ENCODE measurements around the gene MRPS18B.

MRPS18B gene

DNA sequence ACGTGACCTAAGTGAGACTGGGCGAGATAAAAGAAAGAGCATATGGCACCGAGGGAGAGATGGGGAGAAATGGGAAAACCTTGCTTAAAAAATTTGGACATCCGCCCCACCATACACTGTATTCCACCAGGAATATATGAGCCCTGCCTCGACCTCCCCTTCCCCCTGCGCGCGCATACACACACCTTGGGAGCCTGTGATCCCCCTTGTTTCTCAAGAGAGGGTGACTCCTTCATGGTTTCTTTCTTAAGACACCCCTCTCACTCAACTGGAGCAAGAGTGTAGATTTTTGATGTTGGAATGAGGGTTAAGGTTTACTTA lies 45.9 kb upstream of the MRPS18B start:
- H3K4me3 ChIP-seq (ENCODE audit: low read depth, low read length): peak overlapping the region; percentile 98
- TF ChIP-seq, protein P1, sequence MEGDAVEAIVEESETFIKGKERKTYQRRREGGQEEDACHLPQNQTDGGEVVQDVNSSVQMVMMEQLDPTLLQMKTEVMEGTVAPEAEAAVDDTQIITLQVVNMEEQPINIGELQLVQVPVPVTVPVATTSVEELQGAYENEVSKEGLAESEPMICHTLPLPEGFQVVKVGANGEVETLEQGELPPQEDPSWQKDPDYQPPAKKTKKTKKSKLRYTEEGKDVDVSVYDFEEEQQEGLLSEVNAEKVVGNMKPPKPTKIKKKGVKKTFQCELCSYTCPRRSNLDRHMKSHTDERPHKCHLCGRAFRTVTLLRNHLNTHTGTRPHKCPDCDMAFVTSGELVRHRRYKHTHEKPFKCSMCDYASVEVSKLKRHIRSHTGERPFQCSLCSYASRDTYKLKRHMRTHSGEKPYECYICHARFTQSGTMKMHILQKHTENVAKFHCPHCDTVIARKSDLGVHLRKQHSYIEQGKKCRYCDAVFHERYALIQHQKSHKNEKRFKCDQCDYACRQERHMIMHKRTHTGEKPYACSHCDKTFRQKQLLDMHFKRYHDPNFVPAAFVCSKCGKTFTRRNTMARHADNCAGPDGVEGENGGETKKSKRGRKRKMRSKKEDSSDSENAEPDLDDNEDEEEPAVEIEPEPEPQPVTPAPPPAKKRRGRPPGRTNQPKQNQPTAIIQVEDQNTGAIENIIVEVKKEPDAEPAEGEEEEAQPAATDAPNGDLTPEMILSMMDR (IDR thresholded peaks at IDR 0.05; ENCODE audit: insufficient read depth, low read length, missing control alignments): no peak
- no peak for DNase-seq (ENCODE audit: low read depth, low spot score)
- POLR2A ChIA-PET: interaction anchor here (0.8 to 1.0 kb wide), 3 partner anchors 10 to 25 kb away, joined by 3 read pairs; no protein-coding TSS in a partner anchor
- CTCF ChIA-PET: interaction anchor here (2.6 kb wide), 1 partner anchor 90 kb away, joined by 9 read pairs; no protein-coding TSS in a partner anchor

DNA sequence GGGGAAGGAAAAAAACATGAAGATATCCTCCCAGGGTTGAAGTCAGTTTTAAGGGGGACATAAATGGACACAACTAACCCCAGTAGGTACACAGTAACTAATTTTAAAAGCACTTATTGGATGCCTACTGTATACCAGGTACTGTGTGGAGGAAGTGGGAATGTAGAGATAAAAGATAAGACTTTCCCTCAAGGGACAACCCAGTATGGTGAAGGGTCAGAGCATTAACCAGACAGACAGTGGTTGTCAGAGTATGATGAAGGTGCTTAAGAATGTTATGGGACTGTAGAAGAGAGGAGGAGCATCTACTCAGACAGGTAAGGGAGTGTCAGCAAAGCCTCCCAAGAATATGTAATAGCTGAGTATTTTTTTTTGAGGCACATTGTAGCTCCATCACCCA lies 45.5 kb upstream of the MRPS18B start:
- peak overlapping the region; percentile 98 for H3K4me3 ChIP-seq (ENCODE audit: low read depth, low read length)
- DNase-seq (ENCODE audit: low read depth, low spot score): no peak
- ChIA-PET CTCF (interaction anchor here (0.6 kb wide), 1 partner anchor 89 kb away, joined by 3 read pairs; no protein-coding TSS in a partner anchor), POLR2A (no interaction called here)
- TF ChIP-seq, protein P1 (IDR thresholded peaks at IDR 0.05; ENCODE audit: insufficient read depth, low read length, missing control alignments): no peak

DNA sequence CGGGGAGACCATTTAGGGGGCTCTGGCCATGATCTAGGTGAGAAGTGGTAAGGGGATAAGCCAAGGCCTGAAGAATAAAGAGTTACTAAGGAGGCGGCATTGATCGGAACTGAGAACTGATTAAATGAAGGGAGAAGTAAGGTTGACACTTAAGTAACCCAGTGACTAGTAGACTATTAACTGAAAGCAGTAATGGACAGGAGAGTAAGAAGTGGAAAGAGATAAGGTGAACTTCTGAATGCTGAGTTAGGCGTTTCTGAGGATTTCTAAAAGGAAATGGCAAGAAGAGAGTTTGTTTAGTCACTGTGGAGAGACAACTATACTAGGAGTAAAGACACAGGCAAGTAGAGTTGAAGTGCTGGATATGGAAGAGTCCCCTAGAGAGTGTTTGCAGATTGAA lies 44.5 kb upstream of the MRPS18B start:
- no peak for DNase-seq (ENCODE audit: low read depth, low spot score)
- ChIA-PET CTCF (interaction anchor here (1.0 to 1.4 kb wide), 4 partner anchors 13 to 32 kb away, joined by 3 to 8 read pairs (median 6); no protein-coding TSS in a partner anchor), POLR2A (no interaction called here)
- H3K4me3 ChIP-seq (ENCODE audit: low read depth, low read length): no peak overlapping the region
- TF ChIP-seq, protein P1 (IDR thresholded peaks at IDR 0.05; ENCODE audit: insufficient read depth, low read length, missing control alignments): no peak

DNA sequence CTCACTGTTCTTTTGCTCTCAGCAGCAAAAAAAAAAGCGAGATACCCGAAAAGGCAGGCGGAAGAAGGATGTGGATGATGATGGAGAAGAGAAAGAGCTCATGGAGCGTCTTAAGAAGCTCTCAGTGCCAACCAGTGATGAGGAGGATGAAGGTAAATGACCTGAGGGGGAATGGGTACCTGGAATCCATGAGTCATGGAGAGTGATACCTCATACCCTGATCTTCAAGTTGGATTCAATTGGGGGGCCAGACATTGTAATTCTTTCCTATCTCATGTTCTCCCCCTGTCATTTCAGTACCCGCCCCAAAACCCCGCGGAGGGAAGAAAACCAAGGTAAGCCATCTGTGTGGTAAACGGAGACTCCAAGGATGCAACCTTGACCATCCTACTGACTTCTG lies 39.6 kb upstream of the MRPS18B start:
- POLR2A ChIA-PET: interaction anchor here (1.0 to 1.4 kb wide), 2 partner anchors 19 to 20 kb away, joined by 3 to 4 read pairs; no protein-coding TSS in a partner anchor

DNA sequence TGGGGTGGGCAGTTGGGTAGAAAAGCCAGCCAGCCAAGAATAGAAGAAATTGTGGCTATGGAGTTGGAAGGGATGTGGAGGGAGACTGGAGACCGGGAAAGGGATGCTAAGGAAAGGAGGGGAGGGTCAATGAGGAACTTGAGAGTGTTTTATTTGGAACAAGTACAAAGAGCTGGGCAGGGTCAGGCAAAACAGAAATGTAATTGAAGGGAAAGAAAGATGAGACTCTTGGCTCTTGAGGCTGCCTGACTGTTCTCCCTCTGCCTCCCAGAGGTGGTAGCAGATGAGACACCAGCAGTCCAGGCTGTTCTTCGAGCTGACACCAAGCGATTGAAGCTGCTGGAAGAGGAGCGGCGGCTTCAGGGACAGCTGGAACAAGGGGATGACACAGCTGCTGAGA lies 33.7 kb upstream of the MRPS18B start:
- DNase-seq (ENCODE audit: low read depth, low spot score): no peak
- TF ChIP-seq, protein P1 (IDR thresholded peaks at IDR 0.05; ENCODE audit: insufficient read depth, low read length, missing control alignments): no peak
- POLR2A ChIA-PET: interaction anchor here (1.1 kb wide), 1 partner anchor 29 kb away, joined by 3 read pairs; no protein-coding TSS in a partner anchor
- CTCF ChIA-PET: interaction anchor here (0.7 to 0.8 kb wide), 2 partner anchors 13 to 14 kb away, joined by 3 to 4 read pairs; no protein-coding TSS in a partner anchor
- no peak overlapping the region for H3K4me3 ChIP-seq (ENCODE audit: low read depth, low read length)

More for the DNA sequence above, 39.6 kb upstream of the MRPS18B start:
- no peak for DNase-seq (ENCODE audit: low read depth, low spot score)
- CTCF ChIA-PET: interaction anchor here (1.0 to 1.4 kb wide), 2 partner anchors 19 to 101 kb away, joined by 4 to 6 read pairs; no protein-coding TSS in a partner anchor
- TF ChIP-seq, protein P1 (IDR thresholded peaks at IDR 0.05; ENCODE audit: insufficient read depth, low read length, missing control alignments): no peak
- no peak overlapping the region for H3K4me3 ChIP-seq (ENCODE audit: low read depth, low read length)

DNA sequence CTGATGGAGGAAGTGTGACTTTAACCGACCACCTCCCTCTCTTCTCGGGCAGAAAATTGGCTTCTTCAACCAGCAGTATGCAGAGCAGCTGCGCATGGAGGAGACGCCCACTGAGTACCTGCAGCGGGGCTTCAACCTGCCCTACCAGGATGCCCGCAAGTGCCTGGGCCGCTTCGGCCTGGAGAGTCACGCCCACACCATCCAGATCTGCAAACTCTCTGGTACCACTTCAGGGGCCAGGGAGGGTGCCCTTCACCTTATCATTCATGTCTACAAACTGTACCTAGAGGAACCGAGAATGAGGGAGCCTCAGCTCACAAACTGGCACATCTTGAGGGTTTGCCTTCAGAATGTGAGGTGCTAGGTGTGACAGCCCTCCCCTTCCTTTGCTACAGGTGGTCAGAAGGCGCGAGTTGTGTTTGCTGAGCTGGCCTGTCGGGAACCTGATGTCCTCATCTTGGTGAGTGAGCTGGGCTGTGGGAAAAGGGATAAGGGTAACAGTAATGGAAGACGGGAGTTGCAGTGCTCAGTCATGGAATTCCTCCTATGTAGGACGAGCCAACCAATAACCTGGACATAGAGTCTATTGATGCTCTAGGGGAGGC lies 27.8 kb upstream of the MRPS18B start:
- POLR2A ChIA-PET: interaction anchor here (1.4 kb wide), 1 partner anchor 16 kb away, joined by 3 read pairs; no protein-coding TSS in a partner anchor
- CTCF ChIA-PET: interaction anchor here (1.0 to 6.9 kb wide), 4 partner anchors 8 to 107 kb away, joined by 3 to 64 read pairs (median 17); no protein-coding TSS in a partner anchor
- DNase-seq (ENCODE audit: low read depth, low spot score): no peak
- no peak overlapping the region for H3K4me3 ChIP-seq (ENCODE audit: low read depth, low read length)
- TF ChIP-seq, protein P1 (IDR thresholded peaks at IDR 0.05; ENCODE audit: insufficient read depth, low read length, missing control alignments): no peak

All from AG04449 (cell line).